HEK293T (cell line): Measurements from ENCODE around the gene PRKCB.

ENCODE experiments used
- FOXA1 ChIP-seq: fragments of 450-650 bp; IDR thresholded peaks from 2 replicates; pipeline ENCODE4 v1.6.1; 2016; ENCODE audit warnings: mild to moderate bottlenecking
- FOXM1 ChIP-seq: fragments of 450-650 bp; IDR thresholded peaks from 2 replicates; pipeline ENCODE4 v1.6.1; 2017; ENCODE audit warnings: mild to moderate bottlenecking, borderline replicate concordance

- TF ChIP-seq FOXM1 = no peak
- no peak for TF ChIP-seq FOXA1
Observed at GRCh38 chr16:23914946-23915530, 79.3 kb downstream of the PRKCB start.
